ENCODE measurements around the gene INS. TPM values are rescaled to one million over a fixed set of nuclear protein-coding genes. Genes with fewer than 3 reads are reported as not detected.

INS gene
- total RNA-seq, 4 donors from 2014 or later, result not detected

DNA sequence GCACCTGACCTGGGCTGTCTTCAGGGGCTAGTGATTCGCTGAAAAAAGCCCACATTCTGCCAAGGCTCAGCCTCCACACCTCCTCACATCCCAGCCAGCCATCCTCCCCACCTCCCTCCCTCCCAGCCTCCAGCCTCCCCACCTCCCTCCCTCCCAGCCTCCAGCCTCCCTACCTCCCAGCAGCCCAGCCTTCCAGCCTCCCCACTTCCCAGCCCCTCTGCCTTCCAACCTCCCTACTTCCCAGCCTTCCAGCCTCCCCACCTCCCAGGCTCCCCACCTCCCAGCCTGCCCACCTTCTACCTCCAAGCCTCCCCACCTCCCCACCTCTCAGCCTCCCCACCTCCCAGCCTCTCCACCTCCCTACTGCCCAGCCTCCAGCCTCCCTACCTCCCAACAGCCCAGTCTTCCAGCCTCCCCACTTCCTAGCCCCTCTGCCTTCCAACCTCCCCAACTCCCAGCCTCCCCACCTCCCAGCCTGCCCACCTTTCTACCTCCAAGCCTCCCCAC, 44.3 kb upstream of the INS start:
- TF ChIP-seq CTCF (IDR thresholded peaks at IDR 0.05), result no peak
- TF ChIP-seq POLR2A (IDR thresholded peaks at IDR 0.05), result no peak
- intact Hi-C loops (cut with DNase I), result loop anchor here (10.0 kb wide), 1 partner anchor 320 kb away; no protein-coding TSS in a partner anchor
- Histone ChIP-seq H3K9me3 (no peaks in the 10 kb centered on the region), H3K27me3 (no peaks in the 10 kb centered on the region), H3K27ac (no peak overlapping the region), H3K36me3 (no peaks in the 10 kb centered on the region), H3K4me1 (peaks cover 18 to 36% of the 10 kb centered on the region in 2 donors), H3K4me3 (replicated peaks in 1 of 3) (no peak overlapping the region)
- 70 to 90% methylated on average over 1 of the region's 1 CpG for WGBS, 2 donors
- no peak for DNase-seq

GRCh38 chr11:2204361-2205213, 43.6 kb upstream of the INS start:
- intact Hi-C loops (cut with DNase I), result loop anchor here (10.0 kb wide), 1 partner anchor 320 kb away; no protein-coding TSS in a partner anchor
- H3K27ac ChIP-seq, result no peak overlapping the region
- TF ChIP-seq POLR2A (IDR thresholded peaks at IDR 0.05) (no peak), CTCF (IDR thresholded peaks at IDR 0.05) (no peak)
- WGBS, 2 donors, result 71 to 85% methylated on average over 8 to 14 of the region's 21 CpGs
- H3K4me1 ChIP-seq, result peaks cover 18 to 36% of the 10 kb centered on the region in 2 donors
- H3K4me3 ChIP-seq (replicated peaks in 1 of 3), result no peak overlapping the region
- H3K9me3 ChIP-seq, result no peaks in the 10 kb centered on the region
- no peaks in the 10 kb centered on the region for H3K36me3 ChIP-seq
- H3K27me3 ChIP-seq, result no peaks in the 10 kb centered on the region
- no peak for DNase-seq

GRCh38 chr11:2203440-2204259, 42.6 kb upstream of the INS start:
- 81 to 92% methylated on average over 12 to 15 of the region's 23 CpGs for WGBS, 2 donors
- intact Hi-C loops (cut with DNase I), result loop anchor here (10.0 kb wide), 1 partner anchor 321 kb away; no protein-coding TSS in a partner anchor
- H3K27me3 ChIP-seq, result no peaks in the 10 kb centered on the region
- peaks cover 15 to 30% of the 10 kb centered on the region in 2 donors for H3K4me1 ChIP-seq
- H3K36me3 ChIP-seq, result no peaks in the 10 kb centered on the region
- no peak for DNase-seq
- TF ChIP-seq POLR2A (IDR thresholded peaks at IDR 0.05) (no peak), CTCF (IDR thresholded peaks at IDR 0.05) (no peak)
- H3K27ac ChIP-seq, result no peak overlapping the region
- H3K9me3 ChIP-seq, result no peaks in the 10 kb centered on the region
- H3K4me3 ChIP-seq (replicated peaks in 1 of 3), result no peak overlapping the region

GRCh38 chr11:2202900-2203439, 42.0 kb upstream of the INS start:
- Histone ChIP-seq H3K36me3 (no peaks in the 10 kb centered on the region), H3K9me3 (no peaks in the 10 kb centered on the region), H3K27me3 (no peaks in the 10 kb centered on the region), H3K4me3 (replicated peaks in 1 of 3) (no peak overlapping the region), H3K27ac (peak overlapping the region; percentile 67 to 73 (median 71)), H3K4me1 (peaks cover 8 to 23% of the 10 kb centered on the region in 2 donors)
- TF ChIP-seq CTCF (IDR thresholded peaks at IDR 0.05) (no peak), POLR2A (IDR thresholded peaks at IDR 0.05) (no peak)
- WGBS, 2 donors, result 86 to 94% methylated on average over 8 of the region's 10 CpGs
- intact Hi-C loops (cut with DNase I), result loop anchor here (10.0 kb wide), 1 partner anchor 322 kb away; no protein-coding TSS in a partner anchor
- no peak for DNase-seq

Measured in thyroid gland (tissue), 4 donors.